Stimulated activated CD8-positive, alpha-beta memory T cell treated with anti-CD3 and anti-CD28 coated beads, Interleukin-7, amount 100 ng/mL, for 4 hours (primary cell): ENCODE measurements around the gene SUPT3H.
"Not testable (repeated sequence)": the region's sequence is repeated elsewhere in the genome, so short reads cannot be mapped to it uniquely, and the experiment has no call there.

Source experiments
- DNase-seq, 2 donors: peaks; one replicate each; pipeline ENCODE4 v3.0.0-alpha.2; 2020; ENCODE audit warnings: low read depth in 2 of 2

Gene SUPT3H

GRCh38 chr6:45184040-45184439 is 193.7 kb downstream of the SUPT3H start:
- no peak for DNase-seq

- DNase-seq: not testable (repeated sequence)
These were observed 201.4 kb downstream of the SUPT3H start for GRCh38 chr6:45176373-45176772.

GRCh38 chr6:45175272-45175671 is 202.5 kb downstream of the SUPT3H start:
- no peak for DNase-seq

- no peak for DNase-seq
These were observed 203.7 kb downstream of the SUPT3H start for GRCh38 chr6:45174045-45174444.

GRCh38 chr6:45171380-45171779 is 206.4 kb downstream of the SUPT3H start:
- DNase-seq: no peak

- no peak for DNase-seq
These were observed 207.4 kb downstream of the SUPT3H start for GRCh38 chr6:45170309-45170708.

- no peak for DNase-seq
These were observed 207.9 kb downstream of the SUPT3H start for GRCh38 chr6:45169815-45170214.

- peak in 1 of 2 donors; percentile 17 for DNase-seq
These were observed 213.6 kb downstream of the SUPT3H start for GRCh38 chr6:45163952-45164766.

GRCh38 chr6:45160305-45160704 is 217.4 kb downstream of the SUPT3H start:
- DNase-seq: no peak

GRCh38 chr6:45156075-45156474 is 221.7 kb downstream of the SUPT3H start:
- no peak for DNase-seq

- no peak for DNase-seq
These were observed 222.3 kb downstream of the SUPT3H start for GRCh38 chr6:45155341-45155894.

GRCh38 chr6:45154679-45155078 is 223.1 kb downstream of the SUPT3H start:
- no peak for DNase-seq

- DNase-seq: no peak
These were observed 228.9 kb downstream of the SUPT3H start for GRCh38 chr6:45148711-45149341.

GRCh38 chr6:45148278-45148677 is 229.5 kb downstream of the SUPT3H start:
- no peak for DNase-seq

- not testable (repeated sequence) for DNase-seq
These were observed 232.1 kb downstream of the SUPT3H start for GRCh38 chr6:45145658-45146057.

GRCh38 chr6:45138765-45139164 is 239.0 kb downstream of the SUPT3H start:
- no peak for DNase-seq

- DNase-seq: no peak
These were observed 241.2 kb downstream of the SUPT3H start for GRCh38 chr6:45136495-45136894.

GRCh38 chr6:45132658-45133294 is 245.0 kb downstream of the SUPT3H start:
- no peak for DNase-seq

GRCh38 chr6:45132059-45132458 is 245.7 kb downstream of the SUPT3H start:
- DNase-seq: no peak

GRCh38 chr6:45129051-45129450 is 248.7 kb downstream of the SUPT3H start:
- no peak for DNase-seq

GRCh38 chr6:45127185-45127584 is 250.5 kb downstream of the SUPT3H start:
- DNase-seq: no peak

- no peak for DNase-seq
These were observed 251.7 kb downstream of the SUPT3H start for GRCh38 chr6:45126033-45126432.

- DNase-seq: no peak
These were observed 254.7 kb downstream of the SUPT3H start for GRCh38 chr6:45123023-45123422.
